A549 treated with ZK216348 at 1 μM for 4 hours (cell line): ENCODE measurements around the gene PLCL2. TPM values are rescaled to one million over a fixed set of nuclear protein-coding genes. Genes with fewer than 3 reads are reported as not detected.

ENCODE experiments used
- total RNA-seq: library from RNA; stranded (reverse); fragments of 200-300 nt; extraction: Qiagen RNA extraction; gene quantifications from 5 replicates; pipeline ENCODE4 v1.2.3, GENCODE V29; 2022; ENCODE audit warnings: low read depth

The PLCL2 gene
- total RNA-seq, result 4.5 to 6.2 TPM (median 5.5 TPM) in 5 replicates

GRCh38 chr3:16884748-16885592 is at the start of gene PLCL2:
Gene PLCL2 (plus strand): TSS chr3:16884955. CDS start chr3:16885040, 85 bp downstream.

